Measurements from ENCODE around the gene COX6A2.

Gene COX6A2

DNA sequence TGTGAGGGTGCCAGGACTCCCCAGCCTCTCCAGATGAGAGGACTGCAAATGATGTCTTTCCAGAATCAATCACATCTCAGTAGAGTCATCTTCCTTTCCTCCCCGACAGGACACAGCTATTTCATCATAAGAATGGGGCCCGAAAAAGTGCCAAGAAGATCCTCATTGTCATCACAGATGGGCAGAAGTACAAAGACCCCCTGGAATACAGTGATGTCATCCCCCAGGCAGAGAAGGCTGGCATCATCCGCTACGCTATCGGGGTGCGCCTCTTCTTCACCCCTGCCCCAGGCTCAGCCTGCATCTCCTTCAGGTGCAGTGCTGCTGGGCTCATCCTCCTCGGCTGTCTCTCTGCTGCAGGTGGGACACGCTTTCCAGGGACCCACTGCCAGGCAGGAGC, 20.8 kb downstream of the COX6A2 start:
- DNase-seq: no peak

- DNase-seq: no peak
These were observed 23.7 kb downstream of the COX6A2 start for GRCh38 chr16:31404353-31405064.

DNA sequence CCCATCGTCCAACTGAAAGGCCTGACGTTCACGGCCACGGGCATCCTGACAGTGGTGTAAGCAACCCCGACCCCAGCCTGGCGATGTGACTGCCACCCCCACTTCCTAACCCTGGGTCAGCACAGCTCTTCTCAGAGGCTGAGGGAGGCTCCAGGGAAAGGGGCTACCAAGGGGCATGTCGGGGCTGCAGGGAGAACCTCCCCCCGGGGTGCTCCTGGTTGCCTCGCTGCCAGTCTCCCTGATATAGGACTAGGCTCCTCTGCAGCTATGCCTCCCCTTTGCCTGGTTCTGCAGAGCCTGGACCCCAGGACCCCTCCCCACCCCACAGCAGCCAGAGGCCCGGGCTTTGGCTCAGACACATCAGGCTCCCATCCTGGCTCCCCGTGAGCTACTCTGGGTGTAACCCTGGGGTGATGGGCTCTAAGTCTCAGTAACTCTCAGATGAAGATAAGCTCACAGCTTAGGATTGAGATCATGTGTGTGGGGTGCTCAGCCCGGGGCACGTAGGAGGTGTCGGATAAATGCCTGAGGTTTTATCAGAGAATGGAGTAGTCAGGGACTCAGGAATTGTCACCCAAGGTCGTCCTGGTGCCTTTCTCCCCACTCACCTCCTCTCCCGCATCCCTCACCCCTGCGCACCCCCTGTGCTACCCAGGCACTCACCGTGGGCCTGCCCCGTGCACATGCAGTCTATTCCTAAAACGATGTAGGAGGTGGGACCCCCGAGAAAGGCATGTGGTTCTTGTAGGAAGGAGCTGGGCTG, 24.4 kb downstream of the COX6A2 start:
- no peak for DNase-seq

GRCh38 chr16:31402687-31403086, 25.5 kb downstream of the COX6A2 start:
- DNase-seq: no peak

DNA sequence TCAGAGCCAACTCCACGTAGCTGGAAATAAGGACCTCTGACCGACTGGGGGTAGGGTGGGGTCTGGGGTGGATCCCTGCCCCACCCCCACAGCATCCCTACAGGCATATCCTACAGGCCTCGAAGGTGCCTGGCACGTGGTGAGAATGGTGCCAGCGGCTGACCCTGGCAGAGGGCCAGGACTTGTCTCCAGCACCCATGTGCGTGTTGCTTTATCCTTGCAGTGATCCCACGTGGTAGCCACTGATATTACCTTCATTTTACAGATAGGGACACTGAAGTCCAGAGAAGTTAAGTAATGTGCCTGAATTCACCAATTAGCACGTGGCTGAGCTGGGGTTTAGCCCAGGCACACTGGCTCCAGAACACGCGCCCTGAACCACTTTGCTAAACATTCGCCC, 26.7 kb downstream of the COX6A2 start:
- DNase-seq: no peak

DNA sequence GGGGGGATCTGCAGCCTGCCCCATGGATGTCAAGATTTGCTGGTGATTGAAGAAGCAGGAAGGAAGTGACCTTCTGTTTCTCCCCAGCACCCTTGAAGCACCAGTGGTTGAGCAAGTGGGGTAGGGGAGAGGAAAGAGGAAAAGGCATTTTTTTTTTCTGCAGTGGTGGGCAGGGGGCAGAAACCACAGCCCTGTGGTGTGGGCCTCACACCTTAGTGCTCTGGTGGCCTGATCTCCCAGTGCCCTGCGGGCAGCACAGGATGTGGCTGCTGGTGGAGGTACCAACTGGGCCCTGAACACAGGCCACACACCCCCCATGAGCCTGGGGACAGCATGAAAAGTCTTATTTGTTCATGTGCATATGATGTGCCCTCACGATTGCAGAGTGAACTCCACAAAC, 28.0 kb downstream of the COX6A2 start:
- peak; percentile 40 for DNase-seq

DNA sequence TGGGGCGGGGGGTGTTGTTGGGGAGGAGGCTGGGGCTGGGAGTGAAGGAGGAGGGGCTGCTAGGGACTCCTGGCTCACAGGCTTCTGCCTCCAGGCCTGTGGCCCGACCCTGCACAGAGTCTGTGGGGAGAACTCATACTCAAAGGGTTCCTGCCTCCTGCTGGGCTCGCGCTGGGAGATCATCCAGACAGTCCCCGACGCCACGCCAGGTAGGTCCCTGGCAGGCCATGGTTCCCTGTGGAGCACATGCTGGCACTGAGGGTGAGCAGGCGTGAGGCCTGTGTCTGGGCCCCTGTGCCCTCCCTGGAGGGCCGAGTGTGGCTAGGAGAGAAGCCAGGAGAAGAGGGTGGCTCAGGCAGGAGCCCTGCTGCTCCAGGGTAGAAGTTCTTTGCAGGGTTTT, 30.5 kb downstream of the COX6A2 start:
- DNase-seq: no peak

DNA sequence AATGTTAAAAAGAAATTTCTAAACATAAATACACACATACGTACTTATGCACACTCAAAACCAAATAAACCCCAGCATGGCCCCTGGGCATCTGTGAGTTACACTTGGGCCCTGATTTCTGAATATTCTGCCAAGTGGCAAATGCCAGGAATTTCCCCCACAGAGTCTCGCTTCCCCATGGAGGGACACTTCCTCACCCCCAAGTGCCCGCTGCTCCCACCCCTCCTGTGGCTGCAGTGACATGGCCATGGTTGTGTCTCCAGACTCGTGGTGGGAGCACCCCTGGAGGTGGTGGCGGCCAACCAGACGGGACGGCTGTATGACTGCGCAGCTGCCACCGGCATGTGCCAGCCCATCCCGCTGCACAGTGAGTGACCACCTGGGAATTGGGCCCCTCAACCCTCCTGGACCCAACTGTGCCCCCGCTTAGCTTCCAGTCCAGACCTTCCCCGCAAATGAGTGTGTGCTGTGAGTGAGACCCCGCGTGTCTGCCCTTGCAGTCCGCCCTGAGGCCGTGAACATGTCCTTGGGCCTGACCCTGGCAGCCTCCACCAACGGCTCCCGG, 31.0 kb downstream of the COX6A2 start:
- no peak for DNase-seq

DNA sequence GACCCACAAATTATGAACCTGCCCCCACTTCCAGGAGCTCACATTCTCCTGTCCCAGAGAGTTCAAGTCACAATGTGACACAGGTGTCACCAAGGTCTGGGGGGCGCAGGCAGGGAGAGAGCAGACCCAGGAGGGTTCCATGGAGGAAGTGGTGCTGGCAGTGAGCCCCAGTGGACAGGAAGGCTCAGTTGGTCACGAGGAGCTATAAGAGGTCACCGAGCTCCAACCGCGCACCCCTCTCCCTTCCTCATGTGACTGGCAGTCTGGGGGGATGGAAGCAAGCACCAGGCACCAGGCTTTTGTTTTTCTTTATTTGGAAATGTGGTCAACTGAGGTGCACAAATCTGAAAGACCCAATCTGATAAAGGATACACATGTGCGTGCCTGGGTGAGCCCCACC, 32.5 kb downstream of the COX6A2 start:
- peak; percentile 6 for DNase-seq

GRCh38 chr16:31393056-31393455, 35.1 kb downstream of the COX6A2 start, which contains the start of gene ITGAD:
ITGAD (plus strand) TSS chr16:31393335; CDS start chr16:31393361, 26 bp downstream.
- no peak for DNase-seq

GRCh38 chr16:31390504-31391041, 37.6 kb downstream of the COX6A2 start:
- DNase-seq: no peak

DNA sequence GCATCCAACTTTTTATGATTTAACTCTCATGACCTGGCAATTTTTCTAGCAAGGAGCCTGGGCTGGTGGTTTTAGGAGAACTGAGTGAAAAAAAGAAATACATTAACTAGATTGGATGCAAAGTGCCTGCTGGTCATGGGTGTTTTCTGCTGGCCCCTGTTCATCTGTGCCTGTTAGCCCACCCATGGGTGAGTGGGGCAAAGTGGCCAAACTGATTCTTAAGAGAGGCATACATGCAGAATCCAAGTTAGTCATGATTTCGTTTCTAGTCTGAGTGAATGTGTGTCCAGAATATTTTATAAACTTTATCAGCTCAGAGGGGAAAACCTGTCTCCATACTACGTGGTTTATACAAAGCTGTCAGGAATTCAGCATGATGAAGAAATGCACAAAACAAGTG, 39.6 kb downstream of the COX6A2 start:
- DNase-seq: no peak

- DNase-seq: no peak
These were observed 41.8 kb downstream of the COX6A2 start for GRCh38 chr16:31386157-31386984.

DNA sequence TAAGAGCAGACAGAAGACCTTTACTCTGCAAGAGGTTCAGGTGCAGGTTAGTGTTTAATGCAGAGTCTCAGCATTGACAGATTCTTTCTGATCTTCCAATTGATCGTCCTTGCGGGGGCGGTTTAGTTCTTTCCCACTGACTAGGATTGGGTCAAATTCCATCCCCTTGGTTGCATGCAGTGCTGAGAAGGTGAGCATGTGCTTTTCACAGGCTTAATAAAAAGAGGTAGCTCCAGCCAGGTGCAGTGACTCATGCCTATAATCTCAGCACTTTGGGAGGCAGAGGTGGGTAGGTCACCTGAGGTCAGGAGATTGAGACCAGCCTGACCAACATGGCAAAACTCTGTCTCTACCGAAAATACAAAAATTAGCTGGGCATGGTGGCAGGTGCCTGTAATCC, 42.5 kb downstream of the COX6A2 start:
- no peak for DNase-seq

- DNase-seq: peak; percentile 77
These were observed 45.5 kb downstream of the COX6A2 start for GRCh38 chr16:31382485-31383161.

GRCh38 chr16:31380201-31380600, 48.0 kb downstream of the COX6A2 start:
- no peak for DNase-seq

Measured in hematopoietic multipotent progenitor cell treated with erythropoietin and hydrocortisone succinate and interleukin-3 and kit ligand, for 6 days (in vitro differentiated cells).